Cardiac fibroblast (primary cell): Measurements from ENCODE around the gene SLC13A1.

Experiments used
- DNase-seq, 2 donors: peaks; one replicate each; pipeline versions ENCODE4 v3.0.0 to v3.0.0-alpha.2; 2010; ENCODE audit warnings: low read depth in 2 of 2
- H3K4me3 ChIP-seq, 2 donors: replicated peaks in 1 of 2; 1 replicate in 1 of 2; 2 replicates in 1 of 2; pipeline ENCODE4 v1.5.1; 2011; ENCODE audit warnings: low read depth in 2 of 2, low read length in 2 of 2, mild to moderate bottlenecking in 2 of 2, moderate library complexity in 1 of 2
- CTCF ChIP-seq: IDR thresholded peaks from one replicate; pipeline ENCODE4 v1.5.1; 2011; ENCODE audit warnings: low read depth, mild to moderate bottlenecking, low read length, inconsistent platforms

The SLC13A1 gene

GRCh38 chr7:123198111-123198510, 1.7 kb downstream of the SLC13A1 start:
- DNase-seq: no peak
- no peak for TF ChIP-seq CTCF
- no peak overlapping the region for H3K4me3 ChIP-seq

GRCh38 chr7:123193235-123193634, 6.5 kb downstream of the SLC13A1 start:
- DNase-seq: peak in 1 of 2 donors; percentile 32
- no peak for TF ChIP-seq CTCF
- H3K4me3 ChIP-seq: no peak overlapping the region

- peak in 1 of 2 donors; percentile 42 for DNase-seq
- no peak for TF ChIP-seq CTCF
- H3K4me3 ChIP-seq: no peak overlapping the region
Measured at GRCh38 chr7:123191132-123191531, 8.6 kb downstream of the SLC13A1 start.

DNA sequence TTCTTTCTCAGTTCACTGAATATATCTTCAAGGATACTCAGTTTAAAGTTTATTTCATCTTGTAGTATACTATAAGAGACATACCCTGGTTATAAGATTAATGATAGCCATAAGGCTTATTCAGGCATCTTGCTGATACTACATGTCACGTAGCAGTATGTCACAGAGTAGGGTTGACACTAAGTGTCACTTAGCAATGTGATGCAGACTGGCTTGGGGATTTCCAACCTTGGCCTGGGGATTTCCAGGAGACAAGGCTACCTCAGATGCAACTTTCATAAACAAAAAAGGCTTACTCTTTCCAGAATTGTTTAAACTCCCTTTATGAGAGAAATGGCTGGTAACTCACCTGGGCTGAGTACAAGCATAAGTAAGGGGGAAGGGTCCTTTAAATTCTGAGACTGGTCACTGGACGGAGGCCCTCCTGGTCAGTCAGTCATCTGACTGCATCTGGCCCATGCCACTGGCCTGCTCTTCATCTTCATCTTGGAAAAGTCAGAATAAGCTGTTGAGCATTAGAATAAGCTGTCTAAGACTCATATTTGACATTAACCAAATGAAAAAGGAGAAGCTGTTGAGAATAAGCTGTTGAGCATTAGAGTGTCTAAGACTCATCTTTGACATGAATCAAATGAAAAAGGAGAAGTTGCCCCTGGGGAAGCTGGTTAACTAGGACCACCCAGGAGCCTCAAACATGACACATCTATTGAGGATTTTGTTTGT, 9.5 kb downstream of the SLC13A1 start:
- no peak overlapping the region for H3K4me3 ChIP-seq
- no peak for TF ChIP-seq CTCF
- peak in 1 of 2 donors; percentile 10 for DNase-seq

GRCh38 chr7:123185756-123186155, 14.0 kb downstream of the SLC13A1 start:
- no peak for DNase-seq
- no peak for TF ChIP-seq CTCF
- no peak overlapping the region for H3K4me3 ChIP-seq

GRCh38 chr7:123184271-123184670, 15.5 kb downstream of the SLC13A1 start:
- TF ChIP-seq CTCF: no peak
- no peak for DNase-seq

GRCh38 chr7:123183431-123183830, 16.3 kb downstream of the SLC13A1 start:
- DNase-seq: no peak
- H3K4me3 ChIP-seq: no peak overlapping the region
- no peak for TF ChIP-seq CTCF

More at GRCh38 chr7:123184271-123184670, 15.5 kb downstream of the SLC13A1 start:
- no peak overlapping the region for H3K4me3 ChIP-seq
